IPS-NIHi7 (cell line): ENCODE measurements around the gene CFAP97D2.

Source experiments
- DNase-seq: peaks from one replicate; pipeline ENCODE4 v3.0.0; 2012; ENCODE audit warnings: mixed read lengths; ENCODE audit errors: extremely low spot score

CFAP97D2 gene

DNA sequence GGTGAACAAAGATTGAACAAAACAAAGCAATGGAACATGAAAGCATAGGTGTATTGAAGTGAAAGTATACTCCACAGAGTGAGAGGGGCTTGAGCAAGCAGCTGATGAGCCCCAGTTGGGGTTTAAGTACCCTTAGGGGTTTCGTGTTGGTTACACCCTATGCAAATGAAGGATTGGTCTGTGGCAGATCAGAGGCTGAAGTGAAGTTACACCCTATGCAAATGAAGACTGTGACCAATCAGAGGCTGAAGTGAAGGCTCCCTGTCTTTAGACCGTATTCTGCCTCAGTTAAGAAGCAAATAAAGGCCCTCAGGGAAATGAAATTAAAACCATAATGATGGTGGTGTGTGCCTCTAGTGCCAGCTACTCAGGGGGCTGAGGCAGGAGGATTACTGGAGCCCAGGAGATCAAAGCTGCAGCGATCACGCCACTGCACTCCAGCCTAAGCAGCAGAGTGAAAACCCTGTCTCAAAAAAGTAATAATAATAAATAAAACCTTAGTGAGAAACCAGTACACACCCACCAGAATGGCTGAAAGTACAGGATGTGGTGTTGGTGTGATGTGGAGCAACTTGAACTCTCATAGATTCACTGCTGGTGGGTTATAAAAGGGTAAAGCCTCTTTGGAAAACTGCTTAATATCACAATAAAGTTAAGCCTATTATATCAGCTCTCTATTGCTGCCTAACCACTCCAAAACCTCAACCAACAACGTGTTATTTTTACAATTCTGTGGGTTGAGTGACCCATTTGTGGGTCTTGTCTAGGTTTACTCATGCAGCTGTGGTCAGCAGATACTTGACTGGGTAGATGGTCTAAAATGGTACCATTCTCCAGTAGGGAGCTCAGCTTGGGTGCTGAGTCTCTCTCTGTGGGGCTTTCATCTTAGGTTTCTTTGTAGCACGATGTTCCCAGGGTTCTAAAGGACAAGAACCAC is 89.6 kb downstream of the CFAP97D2 start:
- DNase-seq: no peak

GRCh38 chr13:114269281-114269770 is 90.3 kb downstream of the CFAP97D2 start:
- DNase-seq: no peak
